ENCODE results near the gene ETV5.
A peak's percentile ranks its signal among the peaks of the same experiment; 100 is the strongest.

Gene ETV5

GRCh38 chr3:186108941-186109865, at the start of gene ETV5:
ETV5 (minus strand) TSS chr3:186109089; CDS start chr3:186105868, 3,221 bp downstream.
- peak; percentile 93 to 97 for ATAC-seq

- ATAC-seq, result no peak
These were observed 45.8 kb upstream of the ETV5 start for GRCh38 chr3:186154641-186155040.

GRCh38 chr3:186152889-186153292, 44.0 kb upstream of the ETV5 start:
- peak; percentile 15 to 53 for ATAC-seq

DNA sequence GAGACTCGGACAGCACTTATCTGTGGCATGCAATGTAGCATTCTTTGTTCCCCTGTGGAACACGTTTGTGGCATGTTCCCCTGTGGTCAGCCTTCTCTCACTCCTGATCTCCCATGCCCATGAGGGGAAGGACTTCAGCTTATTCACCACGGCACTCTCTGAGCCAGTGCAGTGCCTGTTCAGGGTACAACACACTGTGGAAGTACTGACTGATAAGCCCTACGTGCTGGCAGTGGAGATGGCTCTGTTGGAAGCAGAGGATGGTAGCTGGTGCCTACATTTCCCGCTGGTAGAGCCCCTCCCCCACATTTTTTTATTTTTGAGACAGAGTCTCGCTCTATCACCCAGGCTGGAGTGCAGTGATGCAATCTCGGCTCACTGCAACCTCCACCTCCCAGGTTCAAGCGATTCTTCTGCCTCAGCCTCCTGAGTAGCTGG, 43.5 kb upstream of the ETV5 start:
- ATAC-seq, result no peak

- ATAC-seq, result peak in 1 of 2 donors; percentile 42
These were observed 42.4 kb upstream of the ETV5 start for GRCh38 chr3:186151077-186151971.

GRCh38 chr3:186150041-186150830, 41.3 kb upstream of the ETV5 start:
- ATAC-seq, result no peak

DNA sequence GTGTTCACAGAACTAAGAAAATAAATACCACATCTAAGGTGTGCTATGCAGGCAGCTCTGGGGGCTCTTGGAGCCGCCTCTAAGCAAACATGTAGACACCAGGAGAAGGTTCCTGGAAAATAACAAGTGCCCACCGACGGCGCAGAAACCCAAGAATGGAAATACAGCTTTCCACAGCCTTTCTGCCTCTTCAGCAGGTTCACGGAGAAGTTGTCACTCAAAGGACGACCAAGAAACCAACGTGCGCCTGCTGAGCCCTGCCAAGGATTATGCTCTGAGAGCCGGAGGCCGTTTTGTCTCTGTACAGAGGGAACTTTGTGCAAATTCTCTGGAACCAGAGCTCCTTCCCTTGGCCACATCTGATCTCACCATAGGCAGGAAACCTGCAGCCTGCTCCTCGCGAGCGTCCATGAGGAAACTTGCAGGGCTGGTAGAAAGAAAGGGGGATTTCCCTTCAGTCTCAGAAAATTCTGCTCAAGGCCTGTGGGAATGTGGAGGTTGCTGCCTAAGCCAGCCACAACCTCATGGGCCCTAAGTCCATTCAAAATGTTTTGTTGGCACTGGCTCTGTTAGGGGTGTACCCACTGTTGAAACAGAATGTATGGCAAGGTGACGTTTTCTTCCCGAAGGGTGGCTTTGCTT, 40.6 kb upstream of the ETV5 start:
- ATAC-seq, result no peak

DNA sequence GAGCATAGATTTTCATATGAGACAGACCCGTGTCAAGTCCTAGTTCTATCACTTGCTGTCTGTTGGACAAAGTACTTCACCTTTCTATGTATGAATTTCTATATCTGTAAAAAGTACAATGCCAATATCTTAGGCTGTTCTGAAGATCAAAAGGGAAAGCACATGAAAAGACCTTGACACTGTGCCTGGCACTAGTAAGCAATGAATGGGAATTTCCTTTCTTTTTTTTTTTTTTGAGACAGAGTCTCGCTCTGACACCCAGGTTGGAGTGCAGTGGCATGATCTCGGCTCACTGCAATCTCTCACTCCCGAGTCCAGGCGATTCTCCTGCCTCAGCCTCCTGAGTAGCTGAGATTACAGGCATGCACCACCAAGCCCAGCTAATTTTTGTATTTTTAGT, 35.4 kb upstream of the ETV5 start:
- no peak for ATAC-seq

- ATAC-seq, result no peak
These were observed 34.4 kb upstream of the ETV5 start for GRCh38 chr3:186143250-186143649.

GRCh38 chr3:186142393-186142932, 33.6 kb upstream of the ETV5 start:
- no peak for ATAC-seq

DNA sequence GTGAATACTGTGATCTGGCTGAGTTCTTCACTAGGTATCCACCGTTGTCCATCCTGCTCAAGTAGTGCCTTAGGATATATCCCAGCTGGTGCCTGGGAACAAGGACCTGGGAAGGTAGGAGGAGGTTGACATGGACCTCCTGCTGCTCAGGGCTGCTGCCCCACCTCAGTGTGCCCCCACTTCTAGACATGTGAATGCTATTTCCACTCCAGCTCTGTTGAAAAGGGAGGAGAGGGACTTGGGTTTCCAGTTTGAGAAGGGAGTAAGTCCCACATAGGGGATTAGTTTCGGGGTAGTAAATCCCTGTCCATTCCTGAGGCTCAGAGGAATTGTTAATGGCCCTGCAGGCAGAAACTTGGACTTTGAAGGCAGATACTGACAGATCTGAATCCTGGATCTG, 32.9 kb upstream of the ETV5 start:
- no peak for ATAC-seq

GRCh38 chr3:186138272-186138981, 29.5 kb upstream of the ETV5 start:
- ATAC-seq, result no peak

DNA sequence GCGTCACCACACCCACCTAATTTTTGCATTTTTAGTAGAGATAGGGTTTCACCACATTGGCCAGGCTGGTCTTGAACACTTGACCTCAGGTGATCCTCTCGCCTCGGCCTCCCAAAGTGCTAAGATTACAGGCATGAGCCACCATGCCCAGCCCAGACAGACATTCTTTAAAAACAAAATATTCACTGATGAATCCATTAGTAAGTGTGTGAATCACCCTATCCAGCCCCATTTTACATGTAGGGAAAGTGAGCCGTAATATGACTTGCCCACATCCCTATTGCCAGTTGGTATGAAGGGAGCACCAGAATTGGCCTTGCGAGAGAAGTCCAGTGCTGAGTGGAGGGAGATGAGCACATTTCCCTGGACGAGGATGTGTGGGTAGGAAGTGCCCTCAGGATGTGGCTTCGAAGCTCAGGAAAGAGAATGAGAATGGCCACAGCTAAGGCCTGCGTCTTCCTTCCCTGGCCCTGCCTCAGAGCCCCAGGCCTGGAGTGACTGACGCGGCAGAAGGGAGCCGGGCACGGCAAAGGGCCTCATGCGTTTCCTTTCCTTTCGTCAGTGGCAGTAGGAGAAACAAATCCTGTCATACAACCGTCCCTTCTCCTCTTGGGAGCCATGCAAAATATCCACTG, 28.3 kb upstream of the ETV5 start:
- ATAC-seq, result no peak

GRCh38 chr3:186133980-186134379, 25.1 kb upstream of the ETV5 start:
- no peak for ATAC-seq

DNA sequence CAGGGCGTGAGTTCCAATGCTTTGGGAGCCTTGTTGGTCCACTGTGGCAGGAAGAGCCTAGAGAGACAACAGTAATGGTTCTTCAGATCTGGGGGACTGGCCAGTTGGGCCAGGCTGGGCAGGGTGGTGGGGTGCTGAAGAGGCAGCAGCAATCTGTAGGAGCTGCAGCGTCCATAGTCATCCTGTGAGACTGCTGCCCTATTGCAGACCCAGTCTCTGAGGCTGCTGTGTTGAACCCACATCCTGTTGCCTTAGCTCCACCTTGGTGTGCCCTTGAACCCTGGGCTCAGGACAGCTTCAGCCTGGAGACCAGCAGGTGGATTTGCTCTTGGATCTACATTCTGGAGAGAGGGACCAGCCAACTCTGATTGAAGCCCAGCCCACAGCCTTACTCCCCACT, 23.6 kb upstream of the ETV5 start:
- ATAC-seq, result no peak

DNA sequence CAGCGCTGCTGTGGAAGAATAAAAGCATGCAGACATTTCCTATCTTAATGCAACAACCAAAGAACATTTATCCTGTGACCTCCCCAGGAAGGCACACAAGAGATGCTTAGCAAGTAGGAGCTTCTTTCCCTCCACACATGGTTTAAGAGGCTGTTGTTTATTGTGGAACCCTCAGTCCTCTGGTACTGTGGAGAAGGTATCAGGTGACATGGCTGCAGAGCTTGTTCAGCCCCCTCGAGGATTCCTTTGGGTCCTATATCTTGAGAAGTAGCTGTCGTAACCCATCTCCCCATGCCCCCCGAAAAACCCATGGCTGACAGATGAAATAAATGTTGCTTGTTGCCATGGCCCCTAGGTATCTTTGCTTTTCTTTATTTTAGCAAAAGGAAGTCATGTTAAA, 20.3 kb upstream of the ETV5 start:
- ATAC-seq, result no peak

DNA sequence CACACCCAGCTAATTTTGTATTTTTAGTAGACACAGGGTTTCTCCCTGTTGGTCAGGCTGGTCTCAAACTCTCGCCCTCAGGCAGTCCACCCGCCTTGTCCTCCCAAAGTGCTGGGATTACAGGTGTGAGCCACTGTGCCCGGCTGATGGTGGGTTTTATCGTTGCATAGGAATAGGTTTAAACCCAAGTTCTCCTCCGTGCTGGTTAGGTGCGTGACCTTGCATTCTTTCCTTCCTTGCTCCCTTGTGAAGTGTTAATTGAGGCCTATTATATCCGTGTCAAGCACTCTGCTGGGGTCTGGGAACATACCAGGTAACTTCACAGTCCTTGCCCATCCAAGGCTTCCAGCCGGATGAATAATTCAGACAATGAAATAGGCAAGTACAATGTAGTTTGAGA, 19.3 kb upstream of the ETV5 start:
- ATAC-seq, result no peak

GRCh38 chr3:186127463-186127862, 18.6 kb upstream of the ETV5 start:
- no peak for ATAC-seq

DNA sequence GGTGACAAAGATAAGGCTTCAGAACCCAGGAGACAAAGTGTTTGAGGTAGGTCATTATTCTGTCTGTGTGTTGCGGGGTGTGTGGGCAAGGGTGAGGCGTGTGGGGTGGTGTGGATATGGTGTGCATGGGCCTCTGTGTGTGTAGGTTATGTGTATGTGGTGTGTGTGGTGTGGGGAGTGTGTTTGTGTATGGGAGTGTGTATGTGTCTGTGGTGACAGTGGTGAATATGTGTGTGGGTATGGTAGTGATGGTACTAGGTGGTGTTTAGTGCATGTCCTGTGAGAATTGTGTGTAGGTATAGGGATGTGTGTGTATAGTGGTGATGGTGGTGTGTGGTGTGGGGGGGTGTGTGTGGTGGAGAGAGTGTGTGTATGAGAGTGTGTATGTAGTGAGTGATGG, 16.2 kb upstream of the ETV5 start:
- ATAC-seq, result no peak

- ATAC-seq, result no peak
These were observed 15.7 kb upstream of the ETV5 start for GRCh38 chr3:186124592-186124991.

DNA sequence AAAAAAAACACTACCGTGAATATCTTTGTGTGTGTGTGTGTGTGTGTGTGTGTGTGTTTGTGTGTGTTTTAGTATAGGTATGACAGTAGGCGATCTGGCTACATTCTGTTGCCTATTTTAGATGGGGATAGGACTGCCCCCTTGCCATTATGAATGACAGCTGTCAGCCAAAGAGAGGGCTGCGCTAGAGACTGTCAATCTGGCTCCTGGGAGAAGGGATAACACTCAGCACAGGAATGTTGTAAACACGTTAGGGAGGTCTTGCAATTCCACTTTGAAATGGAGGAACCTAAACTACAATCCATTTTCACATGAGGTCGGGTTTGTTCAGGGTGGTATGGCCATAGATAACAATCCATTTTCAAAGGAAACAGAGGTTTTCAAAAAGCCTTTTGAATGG, 14.1 kb upstream of the ETV5 start:
- no peak for ATAC-seq

Measured in activated CD4-positive, CD25-positive, alpha-beta regulatory T cell treated with anti-CD3 and anti-CD28 coated beads, Interleukin-2, amount 50 U/mL, for 24 hours (primary cell).